Epithelial cell of esophagus (primary cell): ENCODE data around the gene ROR2.

Experiments used
- DNase-seq: peaks from one replicate; pipeline ENCODE4 v3.0.0; 2010; ENCODE audit warnings: low read depth
- H3K4me3 ChIP-seq: 2 replicates; pipeline ENCODE4 v1.5.1; 2011; ENCODE audit warnings: mild to moderate bottlenecking, low read length, control low read depth
- TF ChIP-seq, protein P1 (sequence below): IDR thresholded peaks from 2 replicates; pipeline ENCODE4 v1.5.1; 2011; ENCODE audit warnings: low read depth, mild to moderate bottlenecking, low read length, control low read depth, inconsistent platforms; ENCODE audit not compliant: insufficient read depth; ENCODE audit errors: missing control alignments

The ROR2 gene

DNA sequence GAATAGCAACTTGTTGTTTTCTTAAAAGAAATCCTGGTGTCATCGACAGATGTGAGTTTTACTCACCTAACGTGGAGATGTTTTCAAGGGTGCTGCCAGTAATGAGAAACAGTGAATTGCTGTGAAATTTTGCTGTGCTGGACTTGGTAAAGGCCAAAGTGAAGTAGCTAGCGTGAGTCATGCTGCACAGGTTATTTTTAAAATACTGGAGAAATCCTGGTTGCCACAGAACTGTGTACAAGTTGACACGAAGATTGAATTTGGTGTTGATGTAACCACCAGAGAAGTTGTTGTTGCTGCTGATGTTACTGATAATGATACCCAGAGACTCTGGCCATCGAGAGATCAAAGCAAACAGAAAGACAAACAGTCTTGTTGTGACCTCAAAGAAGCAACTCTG lies 338.4 kb downstream of the ROR2 start:
- no peak overlapping the region for H3K4me3 ChIP-seq
- peak; percentile 9 for DNase-seq
- TF ChIP-seq, protein P1, sequence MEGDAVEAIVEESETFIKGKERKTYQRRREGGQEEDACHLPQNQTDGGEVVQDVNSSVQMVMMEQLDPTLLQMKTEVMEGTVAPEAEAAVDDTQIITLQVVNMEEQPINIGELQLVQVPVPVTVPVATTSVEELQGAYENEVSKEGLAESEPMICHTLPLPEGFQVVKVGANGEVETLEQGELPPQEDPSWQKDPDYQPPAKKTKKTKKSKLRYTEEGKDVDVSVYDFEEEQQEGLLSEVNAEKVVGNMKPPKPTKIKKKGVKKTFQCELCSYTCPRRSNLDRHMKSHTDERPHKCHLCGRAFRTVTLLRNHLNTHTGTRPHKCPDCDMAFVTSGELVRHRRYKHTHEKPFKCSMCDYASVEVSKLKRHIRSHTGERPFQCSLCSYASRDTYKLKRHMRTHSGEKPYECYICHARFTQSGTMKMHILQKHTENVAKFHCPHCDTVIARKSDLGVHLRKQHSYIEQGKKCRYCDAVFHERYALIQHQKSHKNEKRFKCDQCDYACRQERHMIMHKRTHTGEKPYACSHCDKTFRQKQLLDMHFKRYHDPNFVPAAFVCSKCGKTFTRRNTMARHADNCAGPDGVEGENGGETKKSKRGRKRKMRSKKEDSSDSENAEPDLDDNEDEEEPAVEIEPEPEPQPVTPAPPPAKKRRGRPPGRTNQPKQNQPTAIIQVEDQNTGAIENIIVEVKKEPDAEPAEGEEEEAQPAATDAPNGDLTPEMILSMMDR, result no peak

DNA sequence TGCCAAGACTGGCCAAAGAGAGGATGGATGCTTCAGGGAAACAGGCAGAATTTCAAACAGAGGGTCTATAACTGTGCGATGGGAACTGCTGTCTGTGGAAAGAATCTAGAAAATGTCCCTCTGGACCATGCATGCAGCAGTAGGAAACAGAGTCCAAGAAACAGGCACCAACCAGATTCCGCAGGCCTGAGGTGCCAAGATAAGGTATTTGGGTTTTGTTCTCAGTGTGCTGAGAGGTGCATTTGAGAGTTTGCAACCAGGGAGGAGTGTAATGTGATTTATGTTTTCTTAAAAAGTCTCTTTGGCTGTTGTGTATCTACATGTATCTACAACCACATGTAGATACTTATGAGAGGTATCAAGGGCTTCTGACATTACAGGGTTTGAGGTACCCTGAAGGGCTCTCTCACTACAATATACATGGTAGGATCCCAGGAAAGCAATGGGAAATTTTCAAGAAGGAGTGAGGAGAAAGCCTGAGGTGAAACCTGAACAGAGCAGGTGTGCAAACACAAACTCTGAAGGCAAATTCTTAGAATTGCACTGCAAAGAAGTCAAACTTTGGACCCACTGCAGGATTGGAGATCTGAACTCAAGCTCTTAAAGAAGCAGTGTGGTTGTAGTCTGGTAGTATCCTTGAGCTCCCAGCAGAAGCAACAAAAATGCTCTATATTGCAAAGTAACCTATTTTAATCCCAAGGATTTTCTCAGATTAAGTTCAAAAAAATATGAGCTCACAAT lies 343.6 kb downstream of the ROR2 start:
- no peak for DNase-seq
- TF ChIP-seq, protein P1, result no peak
- no peak overlapping the region for H3K4me3 ChIP-seq

DNA sequence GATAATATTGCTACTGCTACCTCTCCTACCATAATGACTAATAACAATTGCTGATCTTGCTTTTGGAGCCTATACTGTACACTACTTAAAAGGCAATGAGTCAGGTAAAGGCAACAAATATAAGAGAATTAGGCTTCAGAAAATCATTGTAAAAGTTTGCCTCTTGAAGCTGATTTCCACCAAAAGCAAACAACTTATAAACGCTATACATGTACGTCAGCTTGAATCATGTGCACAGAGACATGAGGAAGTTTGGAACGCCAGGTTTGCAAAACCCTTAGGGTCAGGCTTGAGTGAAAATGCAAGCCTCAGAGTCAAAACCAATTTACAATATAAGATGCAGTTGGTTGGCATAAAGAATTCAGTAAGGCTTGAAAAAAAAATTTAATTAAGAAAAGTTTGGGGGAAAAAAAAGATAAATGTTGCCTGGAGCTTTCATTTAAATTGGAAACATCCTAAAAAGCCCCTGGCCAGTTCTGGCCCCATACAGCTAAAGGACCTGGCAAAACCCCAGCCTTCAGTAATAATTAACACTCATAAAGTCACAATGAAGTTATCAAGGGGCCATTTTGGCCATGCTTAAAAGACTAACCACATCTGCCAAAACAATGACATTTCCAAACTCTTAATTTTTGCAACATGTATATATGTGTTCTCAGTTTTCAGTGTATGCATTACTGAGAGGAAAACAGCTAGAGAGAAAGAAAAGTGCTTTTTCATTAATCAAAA lies 345.4 kb downstream of the ROR2 start:
- TF ChIP-seq, protein P1, result no peak
- H3K4me3 ChIP-seq, result no peak overlapping the region
- peak; percentile 10 for DNase-seq

DNA sequence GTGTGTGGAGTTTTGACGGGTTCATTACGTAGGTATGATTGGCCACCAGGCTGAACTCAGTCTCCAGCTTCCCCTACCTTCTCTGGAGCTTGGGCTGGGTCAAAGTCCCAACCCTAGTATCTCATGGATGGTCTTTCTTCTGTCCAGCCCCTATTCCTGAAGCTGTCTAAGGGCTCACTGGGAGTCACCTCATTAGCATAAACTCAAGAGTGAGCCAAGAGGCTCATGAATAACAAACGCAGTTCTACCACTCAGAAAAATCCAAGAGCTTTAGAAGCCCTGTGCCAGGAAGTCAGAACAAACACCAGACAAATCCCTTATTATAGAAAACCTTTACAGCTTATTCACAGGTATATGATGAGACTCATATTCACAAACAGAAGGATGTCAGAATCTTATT lies 346.1 kb downstream of the ROR2 start:
- DNase-seq, result no peak
- H3K4me3 ChIP-seq, result no peak overlapping the region
- TF ChIP-seq, protein P1, result no peak

DNA sequence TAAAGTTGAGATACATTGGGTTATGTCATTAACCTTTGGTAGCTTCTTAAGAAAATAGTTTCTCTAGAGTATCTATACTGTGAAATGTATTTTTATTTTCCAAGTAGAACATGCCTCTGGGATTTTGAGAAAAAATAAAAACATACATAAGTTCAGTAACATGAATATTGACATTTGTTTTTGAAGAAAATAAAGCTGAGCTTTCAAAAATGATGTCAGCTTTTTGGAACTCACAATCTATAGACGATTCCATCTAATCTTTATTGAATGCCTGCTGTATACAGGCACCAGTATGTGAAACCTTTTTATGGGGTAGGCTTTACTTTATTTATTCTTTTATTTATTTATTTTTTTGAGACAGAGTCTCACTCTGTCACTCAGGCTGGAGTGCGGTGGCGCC lies 350.5 kb downstream of the ROR2 start:
- H3K4me3 ChIP-seq, result no peak overlapping the region
- no peak for DNase-seq
- TF ChIP-seq, protein P1, result no peak

DNA sequence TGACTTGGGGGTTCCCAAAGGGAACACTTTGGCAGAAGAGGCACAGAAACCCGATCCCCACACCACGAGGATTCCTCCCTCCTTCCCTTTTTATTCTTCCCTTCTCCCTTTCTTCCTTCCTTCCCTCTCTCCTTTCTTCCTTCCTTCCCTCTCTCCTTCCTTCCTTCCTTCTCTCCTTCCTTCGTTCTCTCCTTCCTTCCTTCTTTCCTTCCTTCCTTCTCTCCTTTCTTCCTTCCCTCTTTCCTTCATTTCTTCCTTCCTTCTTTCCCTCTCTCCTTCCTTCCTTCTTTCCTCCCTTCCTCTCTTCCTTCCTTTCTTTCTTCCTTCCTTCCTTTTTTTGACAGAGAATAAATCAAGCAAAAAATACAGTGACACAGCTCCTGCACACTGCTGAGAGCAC lies 358.4 kb downstream of the ROR2 start:
- TF ChIP-seq, protein P1, result no peak
- H3K4me3 ChIP-seq, result no peak overlapping the region
- no peak for DNase-seq

DNA sequence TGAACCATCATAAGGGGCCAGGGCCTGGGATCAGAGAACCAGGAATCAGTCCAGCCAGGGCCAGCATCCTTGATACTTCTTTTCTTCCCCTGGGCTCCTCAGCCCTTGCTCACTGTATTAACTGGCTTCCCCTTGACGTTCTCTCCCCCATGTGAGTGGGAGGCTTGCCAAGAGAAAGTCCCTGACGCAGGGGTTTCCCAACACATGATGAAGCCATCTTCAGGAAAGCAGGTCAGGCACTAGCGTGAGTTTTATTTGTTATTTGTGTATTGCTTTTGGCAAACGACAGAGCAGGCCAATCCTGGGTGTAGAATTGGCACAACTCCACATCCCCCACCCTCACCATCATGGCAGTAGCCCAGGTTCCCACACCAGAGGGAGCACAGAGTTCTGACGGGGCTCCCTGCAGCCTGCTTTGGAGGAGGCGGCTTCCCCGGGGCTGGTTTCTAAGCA lies 360.9 kb downstream of the ROR2 start:
- no peak overlapping the region for H3K4me3 ChIP-seq
- TF ChIP-seq, protein P1, result no peak
- DNase-seq, result peak; percentile 51
